Measurements from ENCODE around the gene CCDC13.

DNA sequence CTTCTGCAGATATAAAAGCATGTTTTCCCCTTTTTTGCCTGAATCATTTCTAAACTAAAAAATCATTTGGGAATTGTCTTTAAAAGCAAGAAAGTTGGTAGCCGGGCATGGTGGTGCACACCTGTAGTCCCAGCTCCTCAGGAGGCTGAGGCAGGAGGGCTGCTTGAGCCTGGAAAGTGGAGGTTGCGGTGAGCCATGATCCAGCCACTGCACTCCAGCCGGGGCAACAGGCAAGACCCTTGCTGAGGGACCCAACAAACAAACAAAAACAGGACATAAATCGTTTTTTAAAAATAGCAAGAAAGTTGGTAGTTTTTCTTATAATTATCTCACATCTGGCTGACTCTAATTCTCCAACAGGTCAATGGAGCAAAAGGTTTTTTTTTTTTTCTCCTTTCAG, 28.7 kb upstream of the CCDC13 start:
- no peak for TF ChIP-seq ELF4 (CRISPR knock-in tag; IDR thresholded peaks at IDR 0.05; ENCODE audit: low read depth)
- TF ChIP-seq, protein P1, sequence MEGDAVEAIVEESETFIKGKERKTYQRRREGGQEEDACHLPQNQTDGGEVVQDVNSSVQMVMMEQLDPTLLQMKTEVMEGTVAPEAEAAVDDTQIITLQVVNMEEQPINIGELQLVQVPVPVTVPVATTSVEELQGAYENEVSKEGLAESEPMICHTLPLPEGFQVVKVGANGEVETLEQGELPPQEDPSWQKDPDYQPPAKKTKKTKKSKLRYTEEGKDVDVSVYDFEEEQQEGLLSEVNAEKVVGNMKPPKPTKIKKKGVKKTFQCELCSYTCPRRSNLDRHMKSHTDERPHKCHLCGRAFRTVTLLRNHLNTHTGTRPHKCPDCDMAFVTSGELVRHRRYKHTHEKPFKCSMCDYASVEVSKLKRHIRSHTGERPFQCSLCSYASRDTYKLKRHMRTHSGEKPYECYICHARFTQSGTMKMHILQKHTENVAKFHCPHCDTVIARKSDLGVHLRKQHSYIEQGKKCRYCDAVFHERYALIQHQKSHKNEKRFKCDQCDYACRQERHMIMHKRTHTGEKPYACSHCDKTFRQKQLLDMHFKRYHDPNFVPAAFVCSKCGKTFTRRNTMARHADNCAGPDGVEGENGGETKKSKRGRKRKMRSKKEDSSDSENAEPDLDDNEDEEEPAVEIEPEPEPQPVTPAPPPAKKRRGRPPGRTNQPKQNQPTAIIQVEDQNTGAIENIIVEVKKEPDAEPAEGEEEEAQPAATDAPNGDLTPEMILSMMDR (IDR thresholded peaks at IDR 0.05) = no peak
- TF ChIP-seq ESRRA (CRISPR knock-in tag; IDR thresholded peaks at IDR 0.05; ENCODE audit: borderline replicate concordance) = no peak
- no peak for TF ChIP-seq ZNF671 (CRISPR knock-in tag; IDR thresholded peaks at IDR 0.05)
- TF ChIP-seq TEAD4 (CRISPR knock-in tag; IDR thresholded peaks at IDR 0.05) = no peak
- TF ChIP-seq JUN (CRISPR knock-in tag; IDR thresholded peaks at IDR 0.05) = no peak
- TF ChIP-seq ZNF416 (CRISPR knock-in tag; IDR thresholded peaks at IDR 0.05) = no peak
- no peak for TF ChIP-seq ZNF232 (CRISPR knock-in tag; IDR thresholded peaks at IDR 0.05)

Measured in WTC11 (cell line).